ENCODE data around the gene C5orf58.

DNA sequence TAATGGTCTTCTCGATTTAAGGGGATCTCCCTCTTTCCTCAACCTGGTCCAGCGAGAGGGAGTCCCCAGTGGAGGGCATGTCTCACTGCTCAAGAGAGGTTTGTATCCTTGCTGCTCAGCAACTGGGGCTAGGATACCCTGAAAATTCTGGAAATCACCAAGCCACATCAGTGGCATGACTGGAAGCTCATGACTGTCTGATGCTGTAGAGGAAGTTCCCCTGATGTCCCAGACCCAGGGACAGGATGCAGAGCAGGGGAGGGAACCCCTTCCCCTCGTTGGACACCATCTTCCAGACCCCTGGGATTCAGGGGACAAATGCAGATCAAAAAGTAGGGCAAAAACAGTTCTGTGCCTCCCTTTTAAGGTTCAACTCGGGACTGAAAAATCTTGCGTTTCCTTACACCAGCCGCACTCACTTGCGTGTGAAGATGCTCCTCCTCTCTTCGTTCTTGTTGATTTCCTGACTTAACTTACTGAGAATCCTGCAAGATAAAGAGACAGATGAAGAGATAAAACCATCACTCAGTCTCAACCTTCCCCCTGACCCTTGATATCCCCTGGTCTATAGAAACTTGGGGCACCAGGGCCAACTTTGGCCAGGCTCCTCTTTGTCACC, 42.7 kb downstream of the C5orf58 start:
- TF ChIP-seq, protein P1, sequence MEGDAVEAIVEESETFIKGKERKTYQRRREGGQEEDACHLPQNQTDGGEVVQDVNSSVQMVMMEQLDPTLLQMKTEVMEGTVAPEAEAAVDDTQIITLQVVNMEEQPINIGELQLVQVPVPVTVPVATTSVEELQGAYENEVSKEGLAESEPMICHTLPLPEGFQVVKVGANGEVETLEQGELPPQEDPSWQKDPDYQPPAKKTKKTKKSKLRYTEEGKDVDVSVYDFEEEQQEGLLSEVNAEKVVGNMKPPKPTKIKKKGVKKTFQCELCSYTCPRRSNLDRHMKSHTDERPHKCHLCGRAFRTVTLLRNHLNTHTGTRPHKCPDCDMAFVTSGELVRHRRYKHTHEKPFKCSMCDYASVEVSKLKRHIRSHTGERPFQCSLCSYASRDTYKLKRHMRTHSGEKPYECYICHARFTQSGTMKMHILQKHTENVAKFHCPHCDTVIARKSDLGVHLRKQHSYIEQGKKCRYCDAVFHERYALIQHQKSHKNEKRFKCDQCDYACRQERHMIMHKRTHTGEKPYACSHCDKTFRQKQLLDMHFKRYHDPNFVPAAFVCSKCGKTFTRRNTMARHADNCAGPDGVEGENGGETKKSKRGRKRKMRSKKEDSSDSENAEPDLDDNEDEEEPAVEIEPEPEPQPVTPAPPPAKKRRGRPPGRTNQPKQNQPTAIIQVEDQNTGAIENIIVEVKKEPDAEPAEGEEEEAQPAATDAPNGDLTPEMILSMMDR (IDR thresholded peaks at IDR 0.05): no peak
- TF ChIP-seq POLR2A (IDR thresholded peaks at IDR 0.05): no peak
